Cardiac muscle cell (in vitro differentiated cells and primary cell): ENCODE results near the gene PTS. TPM values are rescaled to one million over a fixed set of nuclear protein-coding genes. Genes with fewer than 3 reads are reported as not detected.

Experiments used
- DNase-seq, 2 donors: peaks; one replicate each; pipeline versions ENCODE4 v3.0.0 to v3.0.0-alpha.2; 2010 to 2017; ENCODE audit warnings: low read depth in 1 of 2, low spot score in 1 of 2
- H3K27ac ChIP-seq: fragments of 200-600 bp; sonication (generic); 2 replicates; pipeline ENCODE4 v1.5.1; 2016
- H3K27me3 ChIP-seq: fragments of 200-600 bp; sonication (generic); 2 replicates; pipeline ENCODE4 v1.6.0; 2016; ENCODE audit warnings: control low read depth
- H3K36me3 ChIP-seq: fragments of 200-600 bp; sonication (generic); 2 replicates; pipeline ENCODE4 v1.5.1; 2016; ENCODE audit warnings: control low read depth
- H3K4me1 ChIP-seq: fragments of 200-600 bp; sonication (generic); 2 replicates; pipeline ENCODE4 v1.8.1; 2017; ENCODE audit warnings: low read depth, mild to moderate bottlenecking, mixed run types
- H3K4me3 ChIP-seq: fragments of 200-600 bp; sonication (generic); 2 replicates; pipeline ENCODE4 v1.5.1; 2016; ENCODE audit warnings: mild to moderate bottlenecking
- H3K9me3 ChIP-seq: fragments of 200-600 bp; sonication (generic); 2 replicates; pipeline ENCODE4 v1.5.1; 2017; ENCODE audit warnings: low read depth, mild to moderate bottlenecking, control low read depth
- polyA plus RNA-seq: library from polyadenylated mRNA; unstranded; fragments of >200 nt; fragmentation: Nextera tagmentation; extraction: Ambion mirVana; gene quantifications from 2 replicates; pipeline ENCODE4 v1.2.1, GENCODE V29; 2016
- total RNA-seq: library from RNA; depleted of rRNA; stranded (reverse); fragments of >200 nt; gene quantifications from 2 replicates; pipeline ENCODE4 v1.2.3, GENCODE V29; 2016
- TF ChIP-seq, protein P1 (sequence below): IDR thresholded peaks from 2 replicates; pipeline ENCODE4 v1.5.1; 2012; ENCODE audit warnings: low read depth, mild to moderate bottlenecking, low read length

PTS gene
- total and polyA plus RNA-seq, 2 experiments from 2014 or later = 28.1 to 66.7 TPM

DNA sequence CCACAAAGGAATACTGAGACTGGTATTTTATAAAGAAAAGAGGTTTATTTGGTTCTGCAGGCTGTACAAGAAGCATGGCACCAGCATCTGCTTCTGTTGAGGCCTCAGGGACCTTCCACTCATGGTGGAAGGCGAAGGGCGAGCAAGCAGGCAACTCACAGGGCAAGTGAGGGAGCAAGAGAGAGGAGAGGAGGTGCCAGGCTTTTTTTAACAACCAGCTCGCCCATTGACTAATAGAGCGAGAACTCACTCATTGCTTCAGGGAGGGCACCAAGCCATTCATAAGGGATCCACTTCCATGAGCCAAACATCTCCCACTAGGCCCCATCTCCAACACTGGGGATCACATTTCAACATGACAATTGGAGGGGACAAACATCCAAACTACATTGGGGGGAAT, 1.2 kb downstream of the PTS start:
- peaks cover 6% of the 10 kb centered on the region for H3K4me1 ChIP-seq
- no peaks in the 10 kb centered on the region for H3K27me3 ChIP-seq
- peak overlapping the region; percentile 68 for H3K4me3 ChIP-seq
- no peaks in the 10 kb centered on the region for H3K9me3 ChIP-seq
- TF ChIP-seq, protein P1, sequence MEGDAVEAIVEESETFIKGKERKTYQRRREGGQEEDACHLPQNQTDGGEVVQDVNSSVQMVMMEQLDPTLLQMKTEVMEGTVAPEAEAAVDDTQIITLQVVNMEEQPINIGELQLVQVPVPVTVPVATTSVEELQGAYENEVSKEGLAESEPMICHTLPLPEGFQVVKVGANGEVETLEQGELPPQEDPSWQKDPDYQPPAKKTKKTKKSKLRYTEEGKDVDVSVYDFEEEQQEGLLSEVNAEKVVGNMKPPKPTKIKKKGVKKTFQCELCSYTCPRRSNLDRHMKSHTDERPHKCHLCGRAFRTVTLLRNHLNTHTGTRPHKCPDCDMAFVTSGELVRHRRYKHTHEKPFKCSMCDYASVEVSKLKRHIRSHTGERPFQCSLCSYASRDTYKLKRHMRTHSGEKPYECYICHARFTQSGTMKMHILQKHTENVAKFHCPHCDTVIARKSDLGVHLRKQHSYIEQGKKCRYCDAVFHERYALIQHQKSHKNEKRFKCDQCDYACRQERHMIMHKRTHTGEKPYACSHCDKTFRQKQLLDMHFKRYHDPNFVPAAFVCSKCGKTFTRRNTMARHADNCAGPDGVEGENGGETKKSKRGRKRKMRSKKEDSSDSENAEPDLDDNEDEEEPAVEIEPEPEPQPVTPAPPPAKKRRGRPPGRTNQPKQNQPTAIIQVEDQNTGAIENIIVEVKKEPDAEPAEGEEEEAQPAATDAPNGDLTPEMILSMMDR = no peak
- peaks cover 15% of the 10 kb centered on the region for H3K36me3 ChIP-seq
- no peak overlapping the region for H3K27ac ChIP-seq
- no peak for DNase-seq

- TF ChIP-seq, protein P1 = no peak
- Histone ChIP-seq H3K27me3 (no peaks in the 10 kb centered on the region), H3K9me3 (no peaks in the 10 kb centered on the region), H3K4me1 (peaks cover 6% of the 10 kb centered on the region), H3K36me3 (peaks cover 27% of the 10 kb centered on the region), H3K27ac (no peak overlapping the region), H3K4me3 (no peak overlapping the region)
- DNase-seq = no peak
These were observed 2.5 kb downstream of the PTS start for GRCh38 chr11:112228706-112229105.

GRCh38 chr11:112229159-112229558, 2.9 kb downstream of the PTS start:
- Histone ChIP-seq H3K27me3 (no peaks in the 10 kb centered on the region), H3K4me3 (no peak overlapping the region), H3K4me1 (peaks cover 6% of the 10 kb centered on the region), H3K27ac (no peak overlapping the region), H3K9me3 (no peaks in the 10 kb centered on the region), H3K36me3 (peaks cover 31% of the 10 kb centered on the region)
- DNase-seq = no peak
- TF ChIP-seq, protein P1 = no peak

DNA sequence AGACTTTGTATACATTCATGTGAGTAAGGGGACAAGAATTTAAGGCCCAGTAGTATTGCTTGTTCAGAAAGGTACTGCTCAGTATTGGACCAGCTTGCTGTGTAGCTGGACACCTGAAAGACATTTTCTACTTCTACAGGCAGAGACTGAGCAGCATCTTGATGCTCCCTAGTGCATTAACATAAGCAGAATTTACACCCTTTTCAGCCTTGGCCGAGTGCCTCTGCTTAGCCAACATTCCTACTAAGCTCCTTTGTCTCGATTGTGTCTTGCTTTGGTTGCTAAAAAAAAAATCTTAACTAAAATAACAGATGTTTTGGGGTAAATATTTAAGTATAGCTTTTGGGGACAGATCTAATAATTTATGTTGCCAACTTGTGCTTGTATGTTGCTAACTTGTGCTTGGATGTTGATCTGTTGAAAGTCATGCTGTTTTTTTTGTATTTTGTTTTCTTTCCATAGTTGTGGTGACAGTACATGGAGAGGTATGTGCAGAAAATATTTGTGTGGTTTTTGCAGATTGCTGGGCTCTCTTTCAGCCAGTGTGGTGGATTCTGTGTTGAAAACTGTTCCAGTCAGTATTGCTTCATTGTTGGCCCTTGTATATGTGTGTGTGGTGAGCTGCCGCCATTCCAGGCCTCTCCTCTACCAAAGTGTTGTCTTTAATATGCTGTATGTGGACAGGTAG, 3.7 kb downstream of the PTS start:
- DNase-seq = peak in 1 of 2 donors; percentile 92
- H3K27me3 ChIP-seq = no peaks in the 10 kb centered on the region
- H3K4me3 ChIP-seq = no peak overlapping the region
- peaks cover 6% of the 10 kb centered on the region for H3K4me1 ChIP-seq
- TF ChIP-seq, protein P1 = no peak
- H3K9me3 ChIP-seq = no peaks in the 10 kb centered on the region
- H3K27ac ChIP-seq = no peak overlapping the region
- peaks cover 35% of the 10 kb centered on the region for H3K36me3 ChIP-seq

DNA sequence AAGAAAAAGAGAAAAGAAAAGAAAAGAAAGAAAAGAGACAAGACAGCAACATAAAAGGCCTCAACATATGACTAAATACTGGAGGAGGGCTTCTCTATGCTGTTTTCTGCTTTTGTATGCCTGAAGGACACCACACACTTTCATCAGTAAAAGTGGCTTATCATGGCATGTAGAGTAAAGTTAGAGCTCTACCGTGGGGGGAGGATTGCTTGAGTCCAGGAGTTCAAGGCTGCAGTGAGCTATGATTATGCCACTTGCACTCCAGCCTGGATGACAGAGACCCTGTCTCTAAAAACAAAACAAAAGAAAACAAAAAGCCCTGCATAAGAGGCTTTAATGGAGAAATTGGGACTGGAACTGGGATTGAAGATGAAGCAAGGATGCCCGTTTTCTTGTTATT, 5.7 kb downstream of the PTS start:
- Histone ChIP-seq H3K27me3 (no peaks in the 10 kb centered on the region), H3K36me3 (peaks cover 49% of the 10 kb centered on the region), H3K9me3 (no peaks in the 10 kb centered on the region), H3K4me1 (peaks cover 6% of the 10 kb centered on the region), H3K4me3 (no peak overlapping the region), H3K27ac (no peak overlapping the region)
- no peak for DNase-seq
- TF ChIP-seq, protein P1 = no peak
